HG03135 (cell line): ENCODE results near the gene ALDH4A1.
"Not testable (repeated sequence)": the region's sequence is repeated elsewhere in the genome, so short reads cannot be mapped to it uniquely, and the experiment has no call there.

Source experiments
- ATAC-seq: cut with Tn5 transposase; IDR thresholded peaks from one replicate; pipeline ENCODE4 v1.9.1; 2021; ENCODE audit warnings: mild to moderate bottlenecking, moderate library complexity; ENCODE audit not compliant: unreplicated experiment

Gene ALDH4A1

DNA sequence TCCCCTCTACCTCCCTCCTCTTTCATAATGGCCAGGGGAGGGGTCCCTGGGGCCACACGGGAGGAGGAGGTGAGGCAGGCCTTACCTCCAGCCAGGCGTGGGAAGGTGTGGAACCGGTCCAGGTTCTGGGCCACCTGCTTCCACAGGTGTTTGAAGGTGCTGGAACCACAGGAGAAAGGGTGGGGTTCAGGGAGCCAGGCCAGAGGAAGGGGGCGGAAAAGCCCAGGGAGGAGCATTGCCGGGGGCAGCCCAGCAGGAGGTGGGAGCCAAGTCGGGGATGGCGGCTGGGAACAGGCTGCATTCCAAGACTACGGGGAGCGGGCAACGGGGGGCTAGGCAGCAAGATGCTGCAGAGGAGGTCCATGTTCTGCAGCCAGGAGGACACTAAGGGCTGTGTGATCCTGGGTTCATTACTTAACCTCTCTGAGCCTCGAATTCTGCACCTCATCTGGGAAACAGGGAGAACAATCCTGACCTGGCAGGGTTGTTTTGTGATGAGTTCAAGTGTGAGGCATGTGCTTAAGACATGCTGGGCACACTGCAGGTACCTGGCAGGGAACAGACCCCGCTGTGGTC lies 23.1 kb downstream of the ALDH4A1 start:
- ATAC-seq: no peak

DNA sequence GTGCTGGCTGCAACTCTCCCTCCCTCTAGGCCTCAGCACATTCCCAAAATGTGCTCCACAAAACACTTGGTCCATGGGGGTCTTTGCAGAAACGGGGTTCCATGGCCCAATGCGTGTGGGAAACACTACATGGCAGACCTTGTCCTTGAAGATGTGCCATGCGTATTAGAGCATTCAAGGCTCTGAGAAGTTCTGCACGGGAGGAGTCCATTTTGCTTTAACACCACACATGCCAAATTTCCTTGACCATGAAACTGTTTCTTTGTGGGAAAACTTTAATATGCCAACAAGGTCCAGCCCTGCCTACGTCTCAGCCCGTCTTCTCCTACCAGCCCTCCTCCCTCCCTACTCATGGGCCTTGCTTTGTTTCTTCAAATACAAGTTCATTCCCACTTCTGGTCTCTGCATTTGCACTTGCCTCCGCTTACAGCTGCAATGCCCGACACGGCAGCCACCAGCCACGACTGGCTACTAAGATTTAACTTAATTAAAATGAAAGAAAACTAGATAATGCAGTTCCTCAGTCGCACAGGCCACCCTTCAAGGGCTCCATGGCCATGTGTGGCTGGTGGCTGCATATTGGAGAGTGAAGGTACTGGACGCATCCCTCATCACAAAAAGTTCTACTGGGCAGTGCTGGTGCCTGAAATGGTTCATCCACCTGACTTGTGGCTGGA lies 23.7 kb downstream of the ALDH4A1 start:
- ATAC-seq: no peak

- no peak for ATAC-seq
Observed at GRCh38 chr1:18877282-18877681, 25.1 kb downstream of the ALDH4A1 start.

GRCh38 chr1:18876210-18876609 lies 26.1 kb downstream of the ALDH4A1 start:
- ATAC-seq: no peak

DNA sequence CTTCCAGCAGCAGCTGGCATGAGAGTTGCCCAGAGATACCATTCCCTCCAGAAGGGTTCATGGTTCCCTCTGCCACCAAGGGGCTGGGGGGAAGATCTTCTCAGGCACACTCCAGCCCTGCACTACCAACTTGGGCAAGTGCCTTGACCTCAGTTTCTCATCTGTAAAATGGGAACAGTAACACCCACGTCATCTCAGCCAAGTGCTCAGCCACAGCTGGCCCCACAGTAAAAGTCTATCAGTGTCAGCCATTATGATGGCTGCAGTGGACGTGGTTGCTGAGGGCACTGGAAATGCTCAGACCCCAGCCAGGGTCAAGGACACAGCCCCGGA lies 26.6 kb downstream of the ALDH4A1 start:
- no peak for ATAC-seq

GRCh38 chr1:18875107-18875795 lies 27.1 kb downstream of the ALDH4A1 start:
- ATAC-seq: no peak

GRCh38 chr1:18874600-18874999 lies 27.8 kb downstream of the ALDH4A1 start:
- ATAC-seq: no peak

- no peak for ATAC-seq
Observed at GRCh38 chr1:18874036-18874435, 28.3 kb downstream of the ALDH4A1 start.

DNA sequence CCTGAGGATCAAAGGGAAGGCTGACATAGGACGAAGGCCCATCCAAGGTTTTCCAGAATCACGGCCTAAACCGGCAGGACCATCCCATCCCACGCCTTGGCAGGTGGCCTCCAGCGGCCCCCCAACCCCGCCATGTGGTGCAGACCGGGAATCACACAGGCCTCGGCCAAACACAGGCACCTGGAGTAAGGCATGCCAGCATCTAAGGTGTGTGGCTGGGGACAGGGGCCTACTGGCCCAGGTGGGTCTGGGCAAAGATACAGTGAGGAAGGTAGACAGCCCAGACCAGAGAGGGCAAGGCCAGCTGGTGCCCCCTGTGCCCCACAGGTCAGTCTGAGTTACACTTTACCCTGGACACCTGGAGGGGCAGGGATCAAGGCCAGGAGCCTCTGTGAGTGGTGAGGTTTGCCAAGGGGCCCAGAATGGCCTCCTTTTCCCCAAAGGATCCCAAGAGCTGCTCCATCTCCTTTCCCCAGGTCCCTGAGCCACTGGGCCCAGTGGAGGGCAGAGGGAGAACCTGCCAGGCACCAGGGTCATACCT lies 30.2 kb downstream of the ALDH4A1 start:
- no peak for ATAC-seq

GRCh38 chr1:18871401-18872070 lies 30.8 kb downstream of the ALDH4A1 start:
- ATAC-seq: no peak

DNA sequence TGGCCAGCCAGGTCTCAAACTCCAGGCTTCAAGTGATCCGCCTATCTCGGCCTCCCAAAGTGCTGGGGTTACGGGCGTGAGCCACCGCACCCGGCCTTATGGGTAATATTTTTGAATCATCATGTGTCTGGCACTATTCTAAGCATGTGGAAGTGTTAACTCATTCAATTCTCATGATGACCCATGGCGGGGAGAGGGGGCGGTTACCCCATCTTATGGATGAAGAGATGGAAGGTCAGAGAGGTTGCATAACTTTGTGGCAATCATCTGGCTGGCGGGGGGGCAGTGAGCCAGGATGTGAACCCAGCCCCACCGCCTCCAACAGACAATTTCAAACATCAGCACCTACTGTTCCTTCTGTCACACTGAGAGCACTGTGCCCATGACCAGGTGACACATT lies 31.4 kb downstream of the ALDH4A1 start:
- ATAC-seq: no peak

DNA sequence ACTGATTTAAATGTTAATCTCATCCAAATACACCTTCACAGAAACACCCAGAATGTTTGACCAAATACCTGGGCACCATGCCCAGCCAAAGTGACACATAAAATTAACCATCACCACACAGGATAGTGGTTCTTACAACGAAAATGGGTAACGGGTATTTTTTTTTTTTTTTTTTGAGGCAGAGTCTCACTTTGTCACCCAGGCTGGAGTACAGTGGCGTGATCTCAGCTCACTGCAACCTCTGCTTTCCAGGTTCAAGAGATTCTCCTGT lies 31.8 kb downstream of the ALDH4A1 start:
- ATAC-seq: not testable (repeated sequence)

DNA sequence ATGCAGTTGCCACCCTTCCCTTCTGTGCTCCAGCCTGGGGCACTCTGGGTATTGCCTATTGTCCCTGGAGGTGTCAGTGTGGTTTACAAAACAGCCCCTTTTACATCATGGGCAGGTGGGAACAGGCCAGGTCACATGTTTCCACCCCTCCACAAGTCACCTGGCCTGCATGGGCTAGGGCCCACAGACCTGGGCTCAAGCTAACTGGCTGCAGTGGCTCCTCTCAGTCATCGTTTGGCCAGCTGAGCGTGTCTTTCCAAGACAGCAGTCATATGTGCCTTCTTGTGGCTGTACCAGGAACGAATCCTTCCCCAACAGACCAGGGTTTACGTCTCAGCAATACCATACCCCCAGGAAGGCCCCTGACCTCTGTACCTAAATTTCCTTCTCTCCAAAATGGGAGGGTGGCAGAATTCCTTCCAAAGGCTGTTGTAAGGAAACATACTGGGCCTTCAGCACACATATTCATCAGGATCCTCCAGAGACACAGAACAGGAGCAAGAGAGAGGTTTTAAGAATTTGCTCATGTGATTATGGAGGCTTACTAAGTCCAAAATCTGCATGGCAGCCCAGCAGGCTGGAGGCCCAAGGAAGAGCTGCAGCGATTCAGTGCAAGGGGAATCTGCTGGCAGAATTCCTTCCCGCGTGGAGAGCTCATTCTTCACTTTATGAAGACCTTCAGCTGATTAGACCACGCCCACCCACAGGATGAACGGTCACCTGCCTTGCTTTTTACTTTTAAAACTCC lies 32.3 kb downstream of the ALDH4A1 start:
- ATAC-seq: no peak

DNA sequence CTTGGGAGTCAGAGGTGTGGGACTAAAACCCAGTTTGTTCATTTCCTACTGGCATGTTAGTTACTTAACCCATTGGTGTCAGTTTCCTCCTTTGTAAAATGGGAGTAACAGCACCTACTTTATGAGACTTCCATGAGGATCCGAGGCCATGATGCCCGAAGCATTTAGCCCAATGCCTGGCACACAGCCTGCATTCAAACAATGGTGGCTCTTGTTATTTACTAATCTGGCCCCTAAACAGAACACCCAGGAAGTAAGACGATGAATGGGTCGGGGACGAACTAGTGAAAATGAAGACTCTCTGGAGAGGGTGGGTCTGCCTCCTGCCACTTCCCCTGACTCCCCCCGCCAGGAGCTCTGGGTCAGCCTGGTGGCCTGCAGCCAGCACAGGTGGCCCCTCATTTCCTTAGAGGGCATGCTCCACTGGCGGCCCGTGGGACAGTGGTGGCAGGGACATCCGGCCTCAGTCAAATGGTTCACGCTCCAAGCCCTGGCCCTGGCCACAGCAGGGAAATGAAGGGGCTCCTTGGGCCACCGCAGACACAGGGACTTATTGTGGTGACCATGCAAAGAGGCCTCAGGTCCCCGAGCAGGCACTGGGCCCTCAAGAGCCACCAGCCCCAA lies 33.4 kb downstream of the ALDH4A1 start:
- ATAC-seq: no peak

DNA sequence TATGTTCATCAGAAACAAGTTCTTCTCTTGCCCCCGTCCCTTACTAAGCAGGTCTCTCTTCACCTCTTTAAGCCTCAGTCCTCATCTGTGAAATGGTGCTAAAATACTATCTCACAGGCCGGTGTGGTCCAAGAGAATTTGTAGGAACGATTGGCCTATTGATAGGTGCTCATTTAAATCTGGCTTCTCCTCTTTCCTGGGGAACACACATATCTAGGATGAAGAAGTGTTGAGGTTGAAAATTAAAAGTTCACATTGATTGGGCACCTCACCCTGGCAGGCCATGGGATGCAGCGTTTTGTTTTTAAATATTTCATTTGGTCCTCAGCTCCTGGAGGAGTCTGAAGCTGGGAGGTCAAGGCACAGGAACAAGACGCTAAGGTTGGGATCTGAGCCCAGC lies 34.0 kb downstream of the ALDH4A1 start:
- ATAC-seq: no peak

GRCh38 chr1:18866846-18867245 lies 35.5 kb downstream of the ALDH4A1 start:
- no peak for ATAC-seq

DNA sequence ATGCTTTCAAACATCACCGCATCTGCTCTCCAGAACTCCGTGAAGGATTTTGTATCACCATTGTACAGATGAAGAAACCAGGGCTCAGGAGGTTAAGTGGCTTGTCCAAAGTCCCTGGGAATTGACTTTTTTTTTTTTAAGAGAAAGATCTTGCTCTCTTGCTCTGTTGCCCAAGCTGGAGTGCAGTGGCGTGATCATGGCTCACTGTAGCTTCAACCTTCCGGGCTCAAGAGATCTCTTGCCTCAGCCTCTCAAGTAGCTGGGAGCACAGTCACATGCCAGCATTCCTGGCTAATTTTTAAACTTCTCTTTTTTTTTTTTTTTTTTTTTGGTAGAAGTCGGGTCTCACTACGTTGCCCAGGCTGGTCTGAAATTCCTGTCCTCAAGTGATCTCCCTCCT lies 36.0 kb downstream of the ALDH4A1 start:
- ATAC-seq: no peak

DNA sequence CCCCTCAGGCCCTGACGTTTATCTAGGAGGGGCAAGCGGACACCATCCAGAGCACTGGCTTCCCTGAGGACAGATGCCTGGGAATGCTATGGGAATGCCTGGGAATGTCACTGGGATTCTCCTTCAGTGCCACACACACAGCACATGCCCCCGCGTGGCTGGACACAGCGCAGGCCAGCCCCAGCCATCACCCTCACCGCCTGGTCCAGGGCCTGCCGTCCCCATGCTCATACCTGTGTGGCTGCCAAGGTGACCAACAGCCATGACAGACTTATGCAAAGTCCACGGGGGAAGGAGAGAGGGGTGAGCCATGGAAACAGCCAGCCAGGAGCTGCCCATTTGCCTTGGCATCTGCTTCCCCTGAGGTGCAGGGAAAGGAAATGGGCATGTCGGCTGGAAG lies 37.2 kb downstream of the ALDH4A1 start:
- no peak for ATAC-seq

DNA sequence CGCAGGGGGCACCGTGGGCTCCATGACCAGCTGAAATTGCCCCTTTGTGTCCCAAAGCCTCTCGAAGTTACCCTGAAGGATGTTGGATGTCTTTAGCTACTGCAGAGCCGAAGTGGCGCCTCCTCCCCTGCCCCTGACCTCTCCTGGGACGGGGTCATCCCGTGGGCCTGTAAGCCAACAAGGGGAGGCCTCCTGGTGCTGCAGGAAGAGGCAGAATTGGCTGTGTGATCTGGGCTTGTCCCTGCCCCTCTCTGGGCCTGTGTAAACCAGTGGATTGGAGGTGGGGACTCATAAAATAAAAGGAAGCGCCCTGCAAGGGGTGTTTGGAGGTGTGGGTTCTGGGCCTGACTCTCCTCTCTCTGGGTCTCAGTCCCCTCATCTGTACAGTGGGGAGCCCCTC lies 40.8 kb downstream of the ALDH4A1 start:
- ATAC-seq: no peak

DNA sequence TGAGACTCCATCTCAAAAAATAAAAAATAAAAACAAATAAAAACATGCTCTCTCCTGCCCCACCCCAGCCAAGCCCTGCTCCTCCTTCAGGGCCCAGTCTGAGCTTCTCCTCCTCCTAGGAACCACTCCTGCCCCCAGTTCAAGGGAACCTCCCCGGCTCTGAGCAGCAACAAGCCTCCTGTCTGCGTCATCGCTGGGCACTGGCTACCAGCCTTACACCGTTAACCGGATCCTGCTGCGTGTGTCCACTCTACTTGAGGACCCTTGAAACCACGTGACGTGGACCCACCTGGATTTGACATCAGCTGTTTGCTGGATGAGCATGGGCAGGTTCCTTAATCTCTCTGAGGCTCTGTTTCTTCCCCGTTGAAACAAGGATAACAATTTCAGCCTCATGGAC lies 41.3 kb downstream of the ALDH4A1 start:
- no peak for ATAC-seq

GRCh38 chr1:18859560-18859959 lies 42.8 kb downstream of the ALDH4A1 start, which contains the start of gene TAS1R2:
Gene TAS1R2, minus strand, starts transcription at chr1:18859660. Its CDS starts 0 bp downstream, at chr1:18859660.
- ATAC-seq: no peak
